T-helper 2 cell treated with Interferon-gamma antibody and Interleukin-4, amounts not matched to agents 100 ng/mL and 5 ng/mL, for 36 hours (primary cell): ENCODE data around the gene CBLN1. TPM values are rescaled to one million over a fixed set of nuclear protein-coding genes. Genes with fewer than 3 reads are reported as not detected.

Source experiments
- intact Hi-C: fragments of 100-400 bp; cut with micrococcal nuclease; formaldehyde crosslinking; loops from one replicate; pipeline ENCODE4 v1.15.1; 2023
- total RNA-seq: library from RNA; stranded (reverse); gene quantifications from 2 replicates; pipeline ENCODE4 v1.2.3, GENCODE V29; 2022

The CBLN1 gene
- total RNA-seq = not detected in 2 replicates

DNA sequence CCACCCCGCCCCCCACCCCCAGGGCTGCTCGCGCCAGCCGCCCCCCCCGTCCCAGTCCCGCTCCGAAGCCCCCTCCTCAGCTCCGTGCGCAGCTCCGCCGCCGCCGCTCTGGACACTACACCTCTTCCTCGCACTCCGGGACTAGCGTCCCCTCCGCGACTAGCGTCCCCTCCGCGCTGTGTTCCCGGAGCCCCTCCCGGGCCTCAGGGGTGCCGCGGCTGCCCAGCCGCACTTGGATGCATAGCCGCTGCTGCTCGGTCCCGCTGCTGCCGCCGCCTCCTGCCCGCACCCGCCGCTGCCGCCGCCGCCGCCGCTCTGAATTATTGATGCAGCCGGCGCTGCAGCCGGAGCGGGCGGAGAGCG lies at the start of gene CBLN1:
Gene CBLN1 (minus strand): TSS at position 359 of the 363 bp plus-strand sequence. CDS start 373 bp downstream, outside the sequence.
- intact Hi-C loops = no loop called here

DNA sequence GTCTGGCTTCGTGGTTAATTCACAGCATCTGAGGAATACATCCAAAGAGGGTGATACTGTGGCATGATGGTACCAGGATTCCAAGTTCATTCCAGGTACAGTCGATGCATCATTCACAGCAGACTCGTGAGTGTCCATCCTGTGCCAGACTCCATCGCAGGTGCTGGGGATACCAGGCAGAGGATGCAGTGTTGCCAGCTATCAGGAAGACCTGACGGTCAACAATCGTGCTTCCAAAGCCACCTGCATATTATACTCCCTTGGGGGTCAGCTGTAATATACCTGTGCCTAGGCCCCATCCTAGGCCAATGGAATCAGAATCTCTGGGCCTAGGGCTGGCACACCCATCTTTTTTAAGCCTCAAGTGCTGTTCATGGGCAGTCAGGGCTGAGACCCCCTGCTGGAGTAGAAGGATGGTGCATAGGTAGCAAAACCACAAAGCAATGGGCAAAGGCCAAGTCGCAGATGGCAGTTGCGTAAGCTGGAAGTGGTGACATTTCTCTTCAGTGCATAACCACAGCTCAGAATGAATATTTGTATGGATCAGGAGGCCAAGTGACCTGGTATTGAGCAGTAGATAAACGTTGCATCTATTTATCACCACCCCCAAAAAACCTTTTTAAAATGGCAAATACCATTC lies 49.0 kb upstream of the CBLN1 start:
- intact Hi-C loops = no loop called here

GRCh38 chr16:49328325-49328724 lies 46.7 kb upstream of the CBLN1 start:
- intact Hi-C loops = no loop called here

- intact Hi-C loops = no loop called here
These were observed 45.8 kb upstream of the CBLN1 start for GRCh38 chr16:49327466-49327865.

GRCh38 chr16:49324703-49325102 lies 43.1 kb upstream of the CBLN1 start:
- intact Hi-C loops = no loop called here

DNA sequence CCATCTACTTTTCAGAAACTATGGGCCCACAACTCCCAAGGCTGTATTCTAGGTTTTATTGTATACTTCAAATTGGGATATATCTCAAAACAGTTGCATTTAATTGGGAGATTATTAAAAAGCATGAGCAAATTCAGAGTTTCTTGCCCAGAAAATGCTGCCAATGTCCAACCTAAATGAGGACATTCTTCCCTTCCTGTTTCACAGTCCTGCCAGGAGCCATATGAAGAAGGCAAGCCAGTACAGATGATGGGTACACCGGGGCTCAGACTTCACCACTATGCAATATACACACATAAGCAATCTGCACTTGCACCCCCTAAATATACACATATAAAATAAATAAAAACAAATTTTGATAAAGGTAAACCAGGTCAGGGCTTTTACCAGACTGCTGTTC lies 34.0 kb upstream of the CBLN1 start:
- intact Hi-C loops = no loop called here

- intact Hi-C loops = no loop called here
These were observed 30.8 kb upstream of the CBLN1 start for GRCh38 chr16:49312389-49312985.

- intact Hi-C loops = no loop called here
These were observed 30.2 kb upstream of the CBLN1 start for GRCh38 chr16:49311823-49312222.

- intact Hi-C loops = no loop called here
These were observed 25.5 kb upstream of the CBLN1 start for GRCh38 chr16:49307176-49307575.

- intact Hi-C loops = no loop called here
These were observed 23.8 kb upstream of the CBLN1 start for GRCh38 chr16:49305406-49305805.

DNA sequence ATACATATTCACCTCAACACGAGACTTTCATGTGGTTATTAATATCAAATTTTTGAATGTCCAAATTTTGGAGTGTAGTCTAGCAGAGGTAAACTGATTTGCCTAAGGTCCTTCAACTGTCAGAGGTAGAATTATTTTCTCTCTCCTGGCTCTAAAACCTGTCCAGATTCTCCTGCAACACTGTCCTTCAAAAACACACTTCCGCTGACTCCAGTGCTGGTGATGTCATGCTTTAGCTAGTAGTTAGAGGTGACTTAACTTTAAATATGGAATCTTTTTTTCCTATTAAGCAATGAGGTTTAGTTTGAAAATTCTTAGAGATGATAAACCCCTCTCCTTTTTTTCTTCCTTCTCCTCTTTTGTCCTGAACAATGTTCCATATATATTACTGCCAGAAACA lies 10.8 kb upstream of the CBLN1 start:
- intact Hi-C loops = no loop called here

- intact Hi-C loops = no loop called here
These were observed 5.9 kb upstream of the CBLN1 start for GRCh38 chr16:49287572-49287971.

GRCh38 chr16:49284962-49285361 lies 3.3 kb upstream of the CBLN1 start:
- intact Hi-C loops = no loop called here

DNA sequence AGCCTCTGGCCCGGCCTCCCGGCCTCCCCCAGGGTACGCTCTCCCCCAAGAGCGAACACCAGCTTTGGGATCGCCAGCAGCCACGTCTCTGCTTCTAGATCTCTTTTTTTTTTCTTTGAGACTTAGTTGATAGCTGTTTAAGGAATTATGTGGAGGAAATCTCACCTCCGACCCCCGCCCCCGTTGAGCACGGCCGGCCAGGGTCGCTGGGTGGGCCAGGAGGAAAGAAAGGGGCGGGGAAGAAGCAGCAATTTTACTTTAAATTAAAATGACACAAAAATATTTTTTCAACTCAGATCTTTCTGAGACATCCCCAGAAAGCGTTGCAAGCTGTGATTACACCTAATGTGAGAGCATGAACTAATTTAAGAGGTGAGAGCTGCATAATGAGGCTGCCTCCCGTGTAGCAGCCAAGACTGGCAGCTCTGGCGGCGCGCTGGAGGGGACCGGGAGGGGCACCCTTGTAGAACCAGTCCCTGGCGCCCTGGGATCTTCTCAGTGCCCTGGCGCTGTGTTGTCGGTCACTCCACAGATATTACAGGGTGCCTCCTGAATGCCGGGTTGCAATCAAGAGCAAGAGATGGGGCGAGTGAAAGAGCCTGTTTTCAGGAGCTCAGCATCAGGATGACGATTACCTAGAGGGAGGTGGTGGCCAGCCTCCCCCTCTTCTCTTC lies 1.9 kb upstream of the CBLN1 start:
- intact Hi-C loops = no loop called here

GRCh38 chr16:49282690-49283375 lies 1.2 kb upstream of the CBLN1 start:
- intact Hi-C loops = no loop called here

GRCh38 chr16:49281843-49282642 lies 405 bp upstream of the CBLN1 start:
- intact Hi-C loops = no loop called here

DNA sequence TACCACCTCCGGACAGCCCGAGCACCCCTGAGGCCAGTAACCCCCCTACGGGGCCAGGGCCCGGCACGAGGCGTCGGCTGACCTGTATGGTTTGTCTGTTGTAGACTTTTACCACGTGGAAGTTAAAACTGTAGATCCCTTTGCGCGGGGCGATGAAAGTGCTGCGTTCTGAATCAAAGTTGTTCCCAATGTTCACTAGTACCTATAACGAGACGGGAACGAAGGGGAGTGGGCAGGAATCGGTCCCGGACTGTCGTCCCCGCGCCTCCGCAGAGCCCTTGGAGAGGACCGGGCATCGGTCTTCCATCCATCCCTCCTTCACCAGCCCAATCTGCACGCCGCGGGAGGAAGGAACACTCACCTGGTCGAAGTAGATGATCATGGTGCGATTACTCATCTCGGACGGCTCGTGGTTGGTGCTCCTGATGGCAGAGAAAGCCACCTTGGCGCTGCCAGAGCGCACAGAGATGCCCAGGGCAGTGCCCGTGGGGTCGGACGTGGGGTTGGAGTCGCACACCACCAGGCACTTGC lies 732 bp downstream of the CBLN1 start:
- intact Hi-C loops = no loop called here

DNA sequence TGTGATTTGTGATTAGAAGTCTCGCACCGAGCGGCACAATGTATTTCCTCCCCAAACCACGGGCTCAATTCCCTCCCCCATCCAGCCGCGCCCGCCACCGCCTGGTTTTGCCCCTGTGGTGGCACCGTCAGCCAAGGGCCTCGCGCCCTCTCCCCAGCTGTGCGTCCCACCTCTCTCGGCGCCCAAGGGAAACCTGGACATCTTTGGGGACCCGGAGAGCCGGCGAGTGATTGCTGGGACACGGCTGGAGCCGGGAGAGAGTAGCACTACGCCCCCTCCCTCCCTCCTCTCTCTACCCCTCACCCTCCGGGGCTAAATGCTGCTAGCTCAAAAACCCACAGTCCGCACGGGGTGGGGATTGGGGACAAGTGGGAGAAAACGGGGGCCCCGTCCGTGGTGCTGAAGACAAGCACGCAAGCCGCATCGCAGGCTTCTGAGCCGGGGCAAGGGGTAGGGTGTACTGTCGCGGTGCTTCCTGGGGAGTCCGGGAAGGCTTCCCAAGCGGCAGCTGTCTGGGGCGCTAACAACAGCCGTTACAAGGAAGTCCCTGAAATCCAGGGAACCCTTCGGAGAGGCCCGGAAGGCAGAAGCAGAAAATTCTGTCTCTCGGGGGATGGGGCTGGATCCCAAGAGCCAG lies 1.4 kb downstream of the CBLN1 start:
- intact Hi-C loops = no loop called here

GRCh38 chr16:49278944-49279725 lies 2.5 kb downstream of the CBLN1 start:
- intact Hi-C loops = no loop called here

DNA sequence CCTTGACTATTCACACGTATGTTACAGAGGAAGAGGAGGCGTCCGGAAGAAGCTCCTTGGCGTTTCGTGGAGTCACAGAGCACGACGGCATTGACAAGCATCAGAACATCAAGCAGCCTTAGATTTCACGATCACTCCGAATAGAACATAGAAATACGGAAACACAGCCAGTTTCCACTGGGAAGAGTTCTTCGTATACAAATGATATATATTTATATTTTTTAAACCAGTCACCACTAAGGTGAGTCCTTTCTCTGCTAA lies 3.1 kb downstream of the CBLN1 start:
- intact Hi-C loops = no loop called here
